Smooth muscle cell (in vitro differentiated cells): Measurements from ENCODE around the gene HECTD1. TPM values are rescaled to one million over a fixed set of nuclear protein-coding genes. Genes with fewer than 3 reads are reported as not detected.

Experiments
- DNase-seq: peaks from one replicate; lab custom pipeline; 2025; ENCODE audit not compliant: unreplicated experiment; lab: John Stamatoyannopoulos, UW
- H2AFZ ChIP-seq: fragments of 200-600 bp; sonication (generic); 2 replicates; pipeline ENCODE4 v1.6.0; 2016; ENCODE audit warnings: antibody characterized with exemption, low read depth, mild to moderate bottlenecking
- H3F3A ChIP-seq: fragments of 200-600 bp; sonication (generic); 2 replicates; pipeline ENCODE4 v1.6.0; 2017; ENCODE audit warnings: antibody characterized with exemption, low read depth
- H3K27ac ChIP-seq: fragments of 200-600 bp; sonication (generic); 2 replicates; pipeline ENCODE4 v1.5.1; 2016; ENCODE audit warnings: low read depth, mild to moderate bottlenecking
- H3K27me3 ChIP-seq: fragments of 200-600 bp; sonication (generic); 2 replicates; pipeline ENCODE4 v1.6.1; 2016; ENCODE audit warnings: low read depth, mild to moderate bottlenecking
- H3K36me3 ChIP-seq: fragments of 200-600 bp; sonication (generic); 2 replicates; pipeline ENCODE4 v1.5.1; 2016; ENCODE audit warnings: low read depth
- H3K4me1 ChIP-seq: fragments of 200-600 bp; sonication (generic); 2 replicates; pipeline ENCODE4 v1.5.1; 2016; ENCODE audit warnings: low read depth
- H3K4me2 ChIP-seq: fragments of 200-600 bp; sonication (generic); 2 replicates; pipeline ENCODE4 v1.6.0; 2016; ENCODE audit warnings: mild to moderate bottlenecking
- H3K4me3 ChIP-seq: fragments of 200-600 bp; sonication (generic); 2 replicates; pipeline ENCODE4 v1.5.1; 2016; ENCODE audit warnings: mild to moderate bottlenecking
- H3K79me2 ChIP-seq: fragments of 200-600 bp; sonication (generic); 2 replicates; pipeline ENCODE4 v1.6.0; 2016; ENCODE audit warnings: low read depth, mild to moderate bottlenecking
- H3K9ac ChIP-seq: fragments of 200-600 bp; sonication (generic); 2 replicates; pipeline ENCODE4 v1.6.0; 2016; ENCODE audit warnings: low read depth
- H3K9me3 ChIP-seq: fragments of 200-600 bp; sonication (generic); replicated peaks from 2 replicates; pipeline ENCODE4 v1.5.1; 2016; ENCODE audit warnings: low read depth
- H4K20me1 ChIP-seq: fragments of 200-600 bp; sonication (generic); 2 replicates; pipeline ENCODE4 v1.6.0; 2016; ENCODE audit warnings: low read depth
- CTCF ChIP-seq: fragments of 200-600 bp; sonication (generic); IDR thresholded peaks from 2 replicates; pipeline ENCODE4 v1.5.1; 2017; ENCODE audit warnings: borderline replicate concordance, mild to moderate bottlenecking, antibody characterized with exemption; ENCODE audit not compliant: insufficient read depth, poor library complexity, severe bottlenecking
- WGBS: methylation state at CpG from one replicate; pipeline ENCODE4 v1.1.7; 2016; ENCODE audit warnings: low lambda C conversion rate; 5-methylcytosine and 5-hydroxymethylcytosine counted together
- polyA plus RNA-seq: library from polyadenylated mRNA; unstranded; fragments of >200 nt; fragmentation: Nextera tagmentation; extraction: Ambion mirVana; gene quantifications from 2 replicates; pipeline ENCODE4 v1.2.1, GENCODE V29; 2016
- total RNA-seq: library from RNA; depleted of rRNA; stranded (reverse); fragments of >200 nt; gene quantifications from 2 replicates; pipeline ENCODE4 v1.2.3, GENCODE V29; 2014

Gene HECTD1
- total and polyA plus RNA-seq, 2 experiments from 2014 or later = 39.3 to 116 TPM

- no peaks in the 10 kb centered on the region for H3K9me3 ChIP-seq
- no peak for DNase-seq
- H3K4me1 ChIP-seq = no peaks in the 10 kb centered on the region
- 85% methylated on average over 16 of the region's 16 CpGs for whole genome bisulfite sequencing
- no peak overlapping the region for H3K4me2 ChIP-seq
- H3K27ac ChIP-seq = no peak overlapping the region
- no peak overlapping the region for H3K4me3 ChIP-seq
- peaks cover 7% of the 10 kb centered on the region for H3K79me2 ChIP-seq
- H3K27me3 ChIP-seq = no peaks in the 10 kb centered on the region
- H3F3A ChIP-seq = peaks cover 11% of the 10 kb centered on the region
- peaks cover 3% of the 10 kb centered on the region for H4K20me1 ChIP-seq
- no peak for TF ChIP-seq CTCF
- H2AFZ ChIP-seq = no peak overlapping the region
- H3K36me3 ChIP-seq = no peaks in the 10 kb centered on the region
- H3K9ac ChIP-seq = no peak overlapping the region
These were observed 44.5 kb downstream of the HECTD1 start for GRCh38 chr14:31162910-31163649.

- no peak overlapping the region for H3K9ac ChIP-seq
- no peaks in the 10 kb centered on the region for H3K4me1 ChIP-seq
- peaks cover 7% of the 10 kb centered on the region for H3K79me2 ChIP-seq
- no peak overlapping the region for H3K4me2 ChIP-seq
- no peaks in the 10 kb centered on the region for H3K27me3 ChIP-seq
- 98% methylated on average over 5 of the region's 5 CpGs for WGBS
- H3K4me3 ChIP-seq = no peak overlapping the region
- peaks cover 3% of the 10 kb centered on the region for H4K20me1 ChIP-seq
- no peak overlapping the region for H3K27ac ChIP-seq
- H2AFZ ChIP-seq = no peak overlapping the region
- no peak for TF ChIP-seq CTCF
- H3F3A ChIP-seq = peaks cover 5% of the 10 kb centered on the region
- peaks cover 5% of the 10 kb centered on the region for H3K36me3 ChIP-seq
- no peaks in the 10 kb centered on the region for H3K9me3 ChIP-seq
- DNase-seq = no peak
These were observed 46.3 kb downstream of the HECTD1 start for GRCh38 chr14:31161274-31161673.

- 56% methylated on average over 13 of the region's 13 CpGs for WGBS
- H3K9ac ChIP-seq = no peak overlapping the region
These were observed 47.8 kb downstream of the HECTD1 start for GRCh38 chr14:31159682-31160296.

More at GRCh38 chr14:31159682-31160296, 47.8 kb downstream of the HECTD1 start:
- Histone ChIP-seq H3K4me3 (no peak overlapping the region), H3K27ac (peak overlapping the region; percentile 60), H2AFZ (no peak overlapping the region), H3K79me2 (peaks cover 7% of the 10 kb centered on the region), H3K36me3 (peaks cover 15% of the 10 kb centered on the region), H3K27me3 (no peaks in the 10 kb centered on the region), H3K9me3 (no peaks in the 10 kb centered on the region), H3K4me1 (no peaks in the 10 kb centered on the region), H4K20me1 (no peaks in the 10 kb centered on the region), H3K4me2 (peak overlapping the region; percentile 62), H3F3A (no peaks in the 10 kb centered on the region)
- no peak for DNase-seq
- TF ChIP-seq CTCF = no peak
